ENCODE measurements around the gene C7orf25.
A peak's percentile ranks its signal among the peaks of the same experiment; 100 is the strongest.

The C7orf25 gene

GRCh38 chr7:42876182-42877068 lies 35.4 kb downstream of the C7orf25 start:
- DNase-seq = peak; percentile 57

- DNase-seq = peak; percentile 12
These were observed 42.5 kb downstream of the C7orf25 start for GRCh38 chr7:42869131-42870020.

GRCh38 chr7:42868480-42868879 lies 43.4 kb downstream of the C7orf25 start:
- no peak for DNase-seq
